HUES6 (cell line): Measurements from ENCODE around the gene ZNF777.

ENCODE experiments used
- H3K27ac ChIP-seq: 2 replicates; pipeline ENCODE4 v1.7.0; 2013; ENCODE audit warnings: low read depth, mild to moderate bottlenecking, low read length, inconsistent platforms
- H3K27me3 ChIP-seq: 2 replicates; pipeline ENCODE4 v1.6.1; 2013; ENCODE audit warnings: low read length; ENCODE audit not compliant: control insufficient read depth, insufficient read depth
- H3K36me3 ChIP-seq: 2 replicates; pipeline ENCODE4 v1.6.1; 2013; ENCODE audit warnings: low read length; ENCODE audit not compliant: control insufficient read depth, insufficient read depth
- H3K4me1 ChIP-seq: 2 replicates; pipeline ENCODE4 v1.6.1; 2013; ENCODE audit warnings: low read length; ENCODE audit not compliant: control insufficient read depth, insufficient read depth
- H3K4me3 ChIP-seq: 2 replicates; pipeline ENCODE4 v1.5.1; 2013; ENCODE audit warnings: low read depth, low read length
- H3K9ac ChIP-seq: one replicate; pipeline ENCODE4 v1.6.1; 2013; ENCODE audit warnings: mild to moderate bottlenecking, low read length
- H3K9me3 ChIP-seq: 2 replicates; pipeline ENCODE4 v1.6.1; 2013; ENCODE audit warnings: low read depth, low read length; ENCODE audit not compliant: control insufficient read depth, insufficient read depth

The ZNF777 gene

DNA sequence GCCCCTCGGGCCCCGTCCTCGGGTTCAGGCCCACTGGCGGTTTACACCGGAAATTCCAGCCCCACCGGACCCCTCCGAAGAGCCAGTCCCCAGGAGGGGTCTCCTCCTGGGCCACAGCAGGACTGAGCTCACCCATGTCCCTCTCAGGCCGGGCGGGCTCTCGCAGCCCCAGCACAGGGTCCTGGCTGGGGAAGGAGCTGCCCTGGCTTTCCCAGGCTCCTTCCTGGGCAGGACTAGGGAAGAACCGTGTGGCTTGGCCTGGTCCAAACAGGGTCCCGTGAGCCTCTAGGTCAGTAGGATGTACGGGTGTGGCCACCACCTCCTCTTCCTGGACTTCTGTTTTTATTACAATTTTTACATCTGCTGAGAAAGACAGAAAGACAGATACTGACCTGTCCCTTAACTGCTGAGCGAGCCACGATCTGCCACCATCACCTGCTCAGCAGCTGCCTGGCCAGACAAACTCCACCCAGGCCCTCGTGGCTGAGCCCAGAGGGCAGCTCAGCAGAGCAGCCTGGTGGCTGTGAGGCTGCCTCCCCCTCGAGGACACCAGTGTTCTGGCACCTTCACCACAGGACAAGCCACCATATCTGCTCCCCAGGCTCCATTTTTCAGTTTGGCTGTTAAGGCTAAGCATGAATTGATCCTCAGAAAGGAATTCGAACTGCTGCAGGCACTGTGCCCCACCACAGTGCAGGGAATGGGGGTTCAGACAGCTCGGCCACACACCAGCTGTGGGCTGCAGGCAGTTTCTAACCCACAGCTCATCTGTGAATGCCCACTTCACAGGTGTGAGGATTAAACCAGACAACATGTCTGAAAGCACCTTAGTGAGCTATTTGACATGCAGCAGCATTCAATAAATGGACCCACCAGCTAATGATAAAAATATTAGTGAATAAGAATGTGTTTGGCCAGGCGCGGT is 14.5 kb upstream of the ZNF777 start:
- Histone ChIP-seq H3K9me3 (peaks cover 16% of the 10 kb centered on the region), H3K9ac (no peak overlapping the region), H3K27me3 (no peaks in the 10 kb centered on the region), H3K27ac (no peak overlapping the region), H3K4me1 (peaks cover 16% of the 10 kb centered on the region), H3K4me3 (no peak overlapping the region), H3K36me3 (peaks cover 60% of the 10 kb centered on the region)

DNA sequence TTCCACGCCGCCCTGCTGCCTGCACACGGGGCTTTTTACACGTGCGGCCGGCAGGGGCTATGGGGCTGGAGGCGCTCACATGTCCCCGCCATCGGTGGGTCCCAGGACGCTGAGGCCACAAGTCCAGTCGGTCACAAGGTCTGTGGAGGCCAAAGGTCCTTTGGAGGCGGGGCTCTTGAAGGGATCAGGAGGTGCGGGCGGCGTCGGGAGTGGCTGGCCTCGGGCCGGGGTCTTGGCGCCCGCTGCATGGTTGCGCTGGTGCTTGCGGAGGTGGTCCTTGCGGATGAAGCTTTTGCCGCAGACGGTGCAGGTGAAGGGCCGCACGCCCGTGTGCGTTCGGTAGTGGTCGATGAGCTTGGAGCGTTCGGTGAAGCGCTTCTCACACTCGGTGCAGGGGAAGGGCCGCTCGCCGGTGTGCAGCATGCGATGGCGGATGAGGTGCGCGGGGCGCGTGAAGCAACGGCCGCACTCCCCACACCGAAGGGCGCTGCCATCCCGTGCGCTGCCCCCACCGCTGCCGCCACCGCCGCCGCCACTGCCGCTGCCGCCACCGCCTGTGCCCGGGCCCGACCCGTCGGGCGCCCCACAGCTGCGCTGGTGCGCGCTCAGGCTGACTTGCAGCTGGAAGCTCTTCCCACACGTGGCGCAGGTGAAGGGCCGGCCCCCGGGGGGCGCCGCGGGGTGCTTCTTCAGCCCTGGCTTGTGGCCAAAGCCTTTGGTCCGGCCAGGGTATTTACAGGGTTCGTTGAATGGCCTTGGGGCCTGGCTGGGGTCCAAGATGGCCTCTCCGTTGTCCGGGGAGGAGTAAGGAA is 13.7 kb upstream of the ZNF777 start:
- Histone ChIP-seq H3K27me3 (no peaks in the 10 kb centered on the region), H3K36me3 (peaks cover 61% of the 10 kb centered on the region), H3K9ac (no peak overlapping the region), H3K27ac (no peak overlapping the region), H3K4me1 (peaks cover 16% of the 10 kb centered on the region), H3K4me3 (no peak overlapping the region), H3K9me3 (peaks cover 15% of the 10 kb centered on the region)

DNA sequence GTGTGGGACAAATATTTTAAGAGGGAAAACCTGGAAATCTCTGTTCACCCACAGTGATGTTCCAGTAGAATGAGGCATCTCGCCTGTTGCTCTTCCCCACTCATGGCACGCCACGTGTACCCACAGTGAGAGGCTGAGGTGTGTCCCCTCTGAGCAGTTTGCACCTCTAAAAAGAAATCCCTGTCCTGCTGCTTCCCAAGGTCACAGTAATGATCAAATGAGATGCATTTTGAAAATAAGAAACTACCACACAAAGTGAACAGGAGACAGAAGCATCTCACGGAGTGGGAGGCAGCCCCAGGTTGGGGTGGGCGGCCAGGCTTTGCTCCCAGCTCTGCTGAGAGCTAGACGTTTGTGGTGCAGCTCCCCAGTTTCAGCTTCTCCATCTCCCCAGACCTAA is 12.4 kb upstream of the ZNF777 start:
- no peak overlapping the region for H3K27ac ChIP-seq
- peaks cover 11% of the 10 kb centered on the region for H3K4me1 ChIP-seq
- H3K9me3 ChIP-seq = peaks cover 8% of the 10 kb centered on the region
- peaks cover 56% of the 10 kb centered on the region for H3K36me3 ChIP-seq
- H3K9ac ChIP-seq = no peak overlapping the region
- no peak overlapping the region for H3K4me3 ChIP-seq
- H3K27me3 ChIP-seq = no peaks in the 10 kb centered on the region

GRCh38 chr7:149471289-149471953 is 10.6 kb upstream of the ZNF777 start:
- Histone ChIP-seq H3K27ac (no peak overlapping the region), H3K4me3 (no peak overlapping the region), H3K4me1 (no peaks in the 10 kb centered on the region), H3K9ac (no peak overlapping the region), H3K36me3 (peaks cover 46% of the 10 kb centered on the region), H3K9me3 (peaks cover 16% of the 10 kb centered on the region), H3K27me3 (no peaks in the 10 kb centered on the region)

GRCh38 chr7:149469806-149470205 is 8.9 kb upstream of the ZNF777 start:
- Histone ChIP-seq H3K27ac (no peak overlapping the region), H3K9ac (no peak overlapping the region), H3K36me3 (peaks cover 33% of the 10 kb centered on the region), H3K4me1 (no peaks in the 10 kb centered on the region), H3K27me3 (no peaks in the 10 kb centered on the region; the same call in 1 of the 2 replicates), H3K4me3 (no peak overlapping the region), H3K9me3 (peaks cover 18% of the 10 kb centered on the region)

- peaks cover 19% of the 10 kb centered on the region for H3K36me3 ChIP-seq
- no peak overlapping the region for H3K9ac ChIP-seq
- H3K4me3 ChIP-seq = no peak overlapping the region
- H3K27me3 ChIP-seq = no peaks in the 10 kb centered on the region; the same call in 1 of the 2 replicates
- no peak overlapping the region for H3K27ac ChIP-seq
- H3K9me3 ChIP-seq = peaks cover 18% of the 10 kb centered on the region
- H3K4me1 ChIP-seq = no peaks in the 10 kb centered on the region
Observed at GRCh38 chr7:149468208-149468607, 7.3 kb upstream of the ZNF777 start.

DNA sequence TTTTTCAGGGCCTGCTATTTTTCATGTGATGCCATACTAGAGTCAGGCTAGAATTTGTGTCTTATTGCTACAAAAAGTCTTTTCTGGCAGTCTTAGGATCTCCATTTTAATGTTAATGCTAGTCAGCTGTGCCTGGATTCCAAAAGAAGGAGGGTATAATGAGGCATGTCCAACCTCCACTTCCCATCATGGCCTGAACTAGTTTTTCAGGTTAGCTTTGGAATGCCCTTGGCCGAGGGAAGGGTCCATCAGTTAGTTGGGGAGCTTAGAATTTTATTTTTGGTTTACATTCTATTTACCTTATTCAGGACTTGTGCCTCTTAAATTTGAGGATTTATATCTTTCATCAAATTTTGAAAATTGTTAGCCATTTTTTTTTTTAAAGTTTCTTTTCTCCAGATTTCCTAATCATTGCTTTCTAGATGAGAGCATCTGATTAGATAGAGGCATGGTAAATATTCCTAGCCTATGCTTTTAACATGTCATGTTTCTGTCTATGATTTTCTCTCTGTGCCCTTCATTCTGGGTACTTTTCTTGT is 6.5 kb upstream of the ZNF777 start:
- Histone ChIP-seq H3K9ac (no peak overlapping the region), H3K36me3 (peaks cover 11% of the 10 kb centered on the region; the same call in 1 of the 2 replicates), H3K27ac (no peak overlapping the region), H3K4me3 (no peak overlapping the region), H3K27me3 (peaks cover 2% of the 10 kb centered on the region), H3K9me3 (peaks cover 18% of the 10 kb centered on the region), H3K4me1 (no peaks in the 10 kb centered on the region)

- H3K36me3 ChIP-seq = peaks cover 6% of the 10 kb centered on the region; the same call in 1 of the 2 replicates
Observed at GRCh38 chr7:149466364-149466763, 5.5 kb upstream of the ZNF777 start.

GRCh38 chr7:149463500-149464161 is 2.8 kb upstream of the ZNF777 start:
- Histone ChIP-seq H3K4me1 (no peaks in the 10 kb centered on the region), H3K27ac (no peak overlapping the region), H3K9me3 (peaks cover 10% of the 10 kb centered on the region; the same call in 1 of the 2 replicates), H3K9ac (no peak overlapping the region), H3K4me3 (no peak overlapping the region), H3K27me3 (peaks cover 30% of the 10 kb centered on the region), H3K36me3 (no peaks in the 10 kb centered on the region)

More at GRCh38 chr7:149466364-149466763, 5.5 kb upstream of the ZNF777 start:
- Histone ChIP-seq H3K4me1 (no peaks in the 10 kb centered on the region), H3K9ac (no peak overlapping the region), H3K27ac (no peak overlapping the region), H3K27me3 (peaks cover 12% of the 10 kb centered on the region), H3K4me3 (no peak overlapping the region), H3K9me3 (peaks cover 16% of the 10 kb centered on the region)

GRCh38 chr7:149462101-149462520 is 1.2 kb upstream of the ZNF777 start:
- 0 out of 2 replicates have a peak, but pooled peaks cover under 1% of the 10 kb centered on the region for H3K36me3 ChIP-seq
- peaks cover 6% of the 10 kb centered on the region; the same call in 1 of the 2 replicates for H3K9me3 ChIP-seq
- H3K4me1 ChIP-seq = 0 out of 2 replicates have a peak, but pooled peaks cover 2% of the 10 kb centered on the region
- H3K4me3 ChIP-seq = no peak overlapping the region
- H3K9ac ChIP-seq = no peak overlapping the region
- no peak overlapping the region for H3K27ac ChIP-seq
- H3K27me3 ChIP-seq = peaks cover 33% of the 10 kb centered on the region
